ENCODE data around the gene UPK1A.
"Not testable (repeated sequence)": the region's sequence is repeated elsewhere in the genome, so short reads cannot be mapped to it uniquely, and the experiment has no call there.

Gene UPK1A

GRCh38 chr19:35644987-35645679, 21.2 kb upstream of the UPK1A start:
- no peak for DNase-seq (ENCODE audit: low read depth)

- DNase-seq (ENCODE audit: low read depth): no peak
Measured at GRCh38 chr19:35645680-35646511, 20.4 kb upstream of the UPK1A start.

GRCh38 chr19:35648017-35648961, 18.0 kb upstream of the UPK1A start, which contains the start of gene COX6B1:
Gene COX6B1, plus strand, starts transcription at chr19:35648323. Its CDS starts 2,921 bp downstream, at chr19:35651244.
- peak; percentile 93 for DNase-seq (ENCODE audit: low read depth)

- no peak for DNase-seq (ENCODE audit: low read depth)
Measured at GRCh38 chr19:35650581-35650980, 15.7 kb upstream of the UPK1A start.

GRCh38 chr19:35654828-35655227, 11.5 kb upstream of the UPK1A start:
- not testable (repeated sequence) for DNase-seq (ENCODE audit: low read depth)

GRCh38 chr19:35655600-35655999, 10.7 kb upstream of the UPK1A start:
- DNase-seq (ENCODE audit: low read depth): no peak

- no peak for DNase-seq (ENCODE audit: low read depth)
Measured at GRCh38 chr19:35656700-35657099, 9.6 kb upstream of the UPK1A start.

GRCh38 chr19:35657904-35658700, 8.2 kb upstream of the UPK1A start:
- no peak for DNase-seq (ENCODE audit: low read depth)

GRCh38 chr19:35661995-35662340, 4.3 kb upstream of the UPK1A start:
- DNase-seq (ENCODE audit: low read depth): no peak

- no peak for DNase-seq (ENCODE audit: low read depth)
Measured at GRCh38 chr19:35663981-35664380, 2.3 kb upstream of the UPK1A start.

- no peak for DNase-seq (ENCODE audit: low read depth)
Measured at GRCh38 chr19:35665157-35665556, 1.2 kb upstream of the UPK1A start.

GRCh38 chr19:35665604-35666003, 713 bp upstream of the UPK1A start:
- no peak for DNase-seq (ENCODE audit: low read depth)

- no peak for DNase-seq (ENCODE audit: low read depth)
Measured at GRCh38 chr19:35669566-35669965, 3.2 kb downstream of the UPK1A start.

GRCh38 chr19:35669974-35670373, 3.7 kb downstream of the UPK1A start:
- no peak for DNase-seq (ENCODE audit: low read depth)

- DNase-seq (ENCODE audit: low read depth): no peak
Measured at GRCh38 chr19:35670686-35671085, 4.4 kb downstream of the UPK1A start.

GRCh38 chr19:35671818-35672217, 5.5 kb downstream of the UPK1A start:
- DNase-seq (ENCODE audit: low read depth): no peak

GRCh38 chr19:35673121-35673804, 6.9 kb downstream of the UPK1A start:
- DNase-seq (ENCODE audit: low read depth): peak; percentile 46

GRCh38 chr19:35675589-35676140, 9.3 kb downstream of the UPK1A start:
- no peak for DNase-seq (ENCODE audit: low read depth)

GRCh38 chr19:35689836-35690235, 23.5 kb downstream of the UPK1A start:
- DNase-seq (ENCODE audit: low read depth): no peak

- DNase-seq (ENCODE audit: low read depth): not testable (repeated sequence)
Measured at GRCh38 chr19:35691106-35691505, 24.8 kb downstream of the UPK1A start.

GRCh38 chr19:35692010-35692409, 25.7 kb downstream of the UPK1A start:
- DNase-seq (ENCODE audit: low read depth): no peak

All from GM04504 (cell line).